Stimulated activated naive CD4-positive, alpha-beta T cell (primary cell): ENCODE data around the gene ARHGAP9.
A peak's percentile ranks its signal among the peaks of the same experiment; 100 is the strongest.

Experiments used
- DNase-seq, 6 experiments: peaks; one replicate each; lab custom pipeline; 2025; lab: John Stamatoyannopoulos, UW

Gene ARHGAP9

DNA sequence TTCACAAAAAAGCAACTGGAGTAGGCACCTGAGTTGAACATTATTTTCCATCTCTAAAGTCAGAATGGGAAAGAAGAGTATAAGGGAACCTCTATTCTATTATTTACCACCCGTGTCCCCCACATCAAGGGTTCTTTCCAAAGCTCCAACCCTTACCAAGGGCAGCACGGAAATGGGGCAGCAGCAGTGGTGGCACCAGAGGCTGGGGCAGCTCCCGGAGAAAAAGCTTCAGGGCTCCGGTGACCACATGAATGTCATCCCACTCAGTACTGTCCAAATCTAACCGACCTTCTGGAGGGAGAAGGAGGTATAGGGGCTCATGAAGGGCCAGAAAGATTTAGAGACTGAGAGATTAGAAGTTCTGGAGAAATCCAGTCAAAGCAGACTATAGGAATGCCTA is 5.8 kb downstream of the ARHGAP9 start:
- no peak for DNase-seq

DNA sequence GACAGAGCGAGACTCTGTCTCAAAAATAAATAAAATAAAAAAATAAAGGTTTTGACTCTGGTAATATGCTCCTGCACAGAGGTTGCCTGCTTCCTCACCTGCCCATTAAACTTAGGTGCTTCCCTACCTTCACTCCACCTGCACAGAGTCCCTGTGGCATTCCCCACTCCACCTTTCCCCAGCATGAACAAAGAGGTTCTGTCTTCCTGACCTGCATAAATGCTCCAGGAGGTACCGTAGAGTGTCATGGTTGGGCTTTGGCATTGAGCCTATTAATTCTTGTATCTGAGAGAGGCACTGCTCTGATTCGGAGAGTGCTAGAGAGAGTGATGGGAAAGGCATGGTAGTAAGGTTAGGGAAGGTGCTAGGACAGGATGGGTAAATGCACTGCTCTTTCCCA is 6.3 kb downstream of the ARHGAP9 start:
- no peak for DNase-seq

DNA sequence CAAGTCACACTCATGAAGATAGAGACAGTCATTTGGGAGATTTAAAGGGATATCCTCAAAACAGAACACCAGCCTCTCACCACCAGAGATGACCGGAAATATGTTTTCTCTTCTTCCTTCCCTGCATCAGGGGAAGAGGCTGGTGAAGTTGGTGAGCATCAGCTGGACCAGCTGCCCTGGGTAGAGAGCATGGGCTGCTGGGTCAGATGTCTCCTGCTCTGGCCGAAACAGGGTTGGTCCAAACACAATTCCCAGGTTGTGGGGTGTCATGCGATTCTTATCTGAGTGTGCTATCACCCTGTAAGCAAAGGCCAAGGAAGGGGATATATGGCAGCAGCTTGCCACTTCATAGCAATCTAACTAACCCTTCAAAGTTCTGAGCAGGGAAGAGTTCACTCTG is 7.3 kb downstream of the ARHGAP9 start:
- no peak for DNase-seq

DNA sequence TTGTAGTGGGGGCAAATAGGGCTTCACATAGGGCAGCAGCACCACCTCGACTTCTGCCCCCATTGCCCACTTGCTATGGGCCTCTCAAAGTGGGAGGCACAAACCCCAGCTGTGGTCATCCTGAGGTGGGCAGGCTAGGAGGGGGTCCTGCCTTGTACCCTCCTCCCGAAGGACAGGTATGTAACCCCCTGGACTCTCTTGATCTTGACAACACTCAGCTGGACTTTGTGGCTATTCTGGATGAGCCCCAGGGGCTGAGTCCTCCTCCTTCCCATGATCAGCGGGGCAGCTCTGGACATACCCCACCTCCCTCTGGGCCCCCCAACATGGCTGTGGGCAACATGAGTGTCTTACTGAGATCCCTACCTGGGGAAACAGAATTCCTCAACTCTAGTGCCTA is 8.0 kb downstream of the ARHGAP9 start:
- DNase-seq = no peak

DNA sequence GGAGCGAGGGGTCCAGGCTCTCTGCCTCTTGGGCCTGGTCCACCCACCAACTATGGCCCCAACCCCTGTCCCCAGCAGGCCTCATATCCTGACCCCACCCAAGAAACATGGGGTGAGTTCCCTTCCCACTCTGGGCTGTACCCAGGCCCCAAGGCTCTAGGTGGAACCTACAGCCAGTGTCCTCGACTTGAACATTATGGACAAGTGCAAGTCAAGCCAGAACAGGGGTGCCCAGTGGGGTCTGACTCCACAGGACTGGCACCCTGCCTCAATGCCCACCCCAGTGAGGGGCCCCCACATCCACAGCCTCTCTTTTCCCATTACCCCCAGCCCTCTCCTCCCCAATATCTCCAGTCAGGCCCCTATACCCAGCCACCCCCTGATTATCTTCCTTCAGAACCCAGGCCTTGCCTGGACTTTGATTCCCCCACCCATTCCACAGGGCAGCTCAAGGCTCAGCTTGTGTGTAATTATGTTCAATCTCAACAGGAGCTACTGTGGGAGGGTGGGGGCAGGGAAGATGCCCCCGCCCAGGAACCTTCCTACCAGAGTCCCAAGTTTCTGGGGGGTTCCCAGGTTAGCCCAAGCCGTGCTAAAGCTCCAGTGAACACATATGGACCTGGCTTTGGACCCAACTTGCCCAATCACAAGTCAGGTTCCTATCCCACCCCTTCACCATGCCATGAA is 8.6 kb downstream of the ARHGAP9 start:
- DNase-seq = no peak

DNA sequence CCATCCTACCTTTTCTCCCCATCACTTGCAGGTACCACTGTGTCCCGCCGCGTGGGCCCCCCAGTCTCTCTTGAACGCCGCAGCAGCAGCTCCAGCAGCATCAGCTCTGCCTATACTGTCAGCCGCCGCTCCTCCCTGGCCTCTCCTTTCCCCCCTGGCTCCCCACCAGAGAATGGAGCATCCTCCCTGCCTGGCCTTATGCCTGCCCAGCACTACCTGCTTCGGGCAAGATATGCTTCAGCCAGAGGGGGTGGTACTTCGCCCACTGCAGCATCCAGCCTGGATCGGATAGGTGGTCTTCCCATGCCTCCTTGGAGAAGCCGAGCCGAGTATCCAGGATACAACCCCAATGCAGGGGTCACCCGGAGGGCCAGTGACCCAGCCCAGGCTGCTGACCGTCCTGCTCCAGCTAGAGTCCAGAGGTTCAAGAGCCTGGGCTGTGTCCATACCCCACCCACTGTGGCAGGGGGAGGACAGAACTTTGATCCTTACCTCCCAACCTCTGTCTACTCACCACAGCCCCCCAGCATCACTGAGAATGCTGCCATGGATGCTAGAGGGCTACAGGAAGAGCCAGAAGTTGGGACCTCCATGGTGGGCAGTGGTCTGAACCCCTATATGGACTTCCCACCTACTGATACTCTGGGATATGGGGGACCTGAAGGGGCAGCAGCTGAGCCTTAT is 9.2 kb downstream of the ARHGAP9 start:
- DNase-seq = no peak

DNA sequence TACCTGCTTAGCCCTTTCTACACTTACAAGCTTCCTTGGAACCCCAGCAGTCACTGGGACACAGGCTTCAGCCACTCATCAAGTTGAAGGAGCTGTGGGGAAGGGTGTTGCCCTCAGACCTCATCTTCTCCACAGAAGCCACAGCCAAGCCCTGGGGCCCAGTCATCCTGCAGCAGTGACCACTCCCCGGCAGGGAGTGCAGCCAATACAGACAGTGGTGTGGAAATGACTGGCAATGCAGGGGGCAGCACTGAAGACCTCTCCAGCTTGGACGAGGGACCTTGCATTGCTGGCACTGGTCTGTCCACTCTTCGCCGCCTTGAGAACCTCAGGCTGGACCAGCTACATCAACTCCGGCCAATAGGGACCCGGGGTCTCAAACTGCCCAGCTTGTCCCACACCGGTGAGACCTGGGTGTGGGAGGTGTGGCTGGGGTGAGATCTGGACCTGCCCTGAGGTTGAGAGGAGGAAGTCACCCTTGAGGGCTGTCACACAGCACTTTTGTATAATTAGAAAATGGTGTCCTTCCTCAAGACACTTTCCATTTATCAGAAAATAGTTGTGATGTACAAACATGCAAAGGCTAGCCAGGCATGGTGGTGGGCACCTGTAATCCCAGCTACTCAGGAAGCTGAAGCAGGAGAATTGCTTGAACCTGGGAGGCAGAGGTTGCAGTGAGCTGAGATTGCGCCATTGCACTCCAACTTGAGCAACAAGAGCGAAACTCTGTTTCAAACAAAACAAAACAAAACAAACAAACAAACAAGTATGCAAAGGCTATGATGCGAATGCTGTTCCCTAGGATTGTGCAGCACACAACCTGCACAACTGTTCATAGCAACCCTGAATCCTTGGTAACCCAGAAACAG is 10.1 kb downstream of the ARHGAP9 start:
- no peak for DNase-seq

DNA sequence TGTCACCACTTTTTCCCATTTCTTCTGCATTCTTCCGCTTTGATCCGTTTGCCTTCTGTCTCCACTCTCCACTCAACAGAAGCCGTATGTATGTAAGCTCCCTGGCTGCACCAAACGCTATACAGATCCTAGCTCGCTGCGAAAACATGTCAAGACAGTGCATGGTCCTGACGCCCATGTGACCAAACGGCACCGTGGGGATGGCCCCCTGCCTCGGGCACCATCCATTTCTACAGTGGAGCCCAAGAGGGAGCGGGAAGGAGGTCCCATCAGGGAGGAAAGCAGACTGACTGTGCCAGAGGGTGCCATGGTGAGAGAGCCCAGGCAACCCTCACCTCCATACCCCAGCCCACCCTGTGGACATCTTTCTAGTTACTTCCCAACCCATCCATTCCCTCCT is 11.8 kb downstream of the ARHGAP9 start:
- DNase-seq = no peak

DNA sequence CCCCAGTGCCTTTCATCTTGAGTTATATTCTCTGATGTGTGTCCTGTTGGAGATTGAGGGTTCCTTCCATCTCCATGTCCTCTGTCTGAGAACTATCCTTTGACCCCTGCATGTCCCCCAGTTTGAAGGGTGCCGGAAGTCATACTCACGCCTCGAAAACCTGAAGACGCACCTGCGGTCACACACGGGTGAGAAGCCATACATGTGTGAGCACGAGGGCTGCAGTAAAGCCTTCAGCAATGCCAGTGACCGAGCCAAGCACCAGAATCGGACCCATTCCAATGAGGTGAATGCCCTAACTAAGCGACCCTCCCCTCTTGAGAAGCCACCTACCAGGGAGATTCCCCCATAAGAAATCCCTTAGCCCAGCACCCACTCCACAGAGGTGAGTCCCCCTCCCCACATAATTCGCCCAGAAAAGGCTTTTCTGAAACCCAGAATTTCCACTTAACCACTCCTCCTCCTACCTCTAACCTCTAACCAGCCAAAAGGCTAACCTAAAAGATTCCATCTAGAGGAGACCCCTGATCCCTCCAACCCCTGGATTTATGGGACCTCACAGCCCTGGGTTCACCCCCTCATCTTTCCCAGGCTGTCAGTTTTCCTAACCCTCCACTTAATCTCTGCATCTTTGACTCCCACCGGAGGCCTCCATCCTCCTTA is 12.3 kb downstream of the ARHGAP9 start:
- no peak for DNase-seq

DNA sequence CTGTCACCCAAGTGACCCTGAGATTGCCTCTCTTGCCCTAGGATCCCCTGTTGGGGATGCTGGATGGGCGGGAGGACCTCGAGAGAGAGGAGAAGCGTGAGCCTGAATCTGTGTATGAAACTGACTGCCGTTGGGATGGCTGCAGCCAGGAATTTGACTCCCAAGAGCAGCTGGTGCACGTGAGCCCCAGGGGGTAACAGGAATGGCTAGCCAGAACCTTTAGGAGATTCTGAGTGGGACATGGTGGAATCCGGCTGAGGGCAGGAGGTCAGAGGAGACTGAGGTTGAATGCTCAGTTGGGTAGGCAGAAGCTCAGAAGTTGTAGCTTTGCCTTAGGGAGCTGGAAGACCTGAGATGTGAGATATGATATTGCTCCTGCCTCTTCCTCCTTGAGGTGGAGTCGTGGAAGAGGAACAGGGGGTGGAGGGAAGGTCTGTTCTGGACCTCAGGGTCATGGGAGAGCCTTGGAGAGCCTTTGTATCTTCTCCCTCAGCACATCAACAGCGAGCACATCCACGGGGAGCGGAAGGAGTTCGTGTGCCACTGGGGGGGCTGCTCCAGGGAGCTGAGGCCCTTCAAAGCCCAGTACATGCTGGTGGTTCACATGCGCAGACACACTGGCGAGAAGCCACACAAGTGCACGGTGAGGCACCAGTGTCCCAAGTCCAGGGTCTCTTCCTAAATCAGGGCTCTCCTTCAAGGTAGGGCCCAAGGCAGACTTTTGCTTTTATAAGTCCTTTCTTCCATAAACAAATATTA is 13.7 kb downstream of the ARHGAP9 start:
- no peak for DNase-seq

DNA sequence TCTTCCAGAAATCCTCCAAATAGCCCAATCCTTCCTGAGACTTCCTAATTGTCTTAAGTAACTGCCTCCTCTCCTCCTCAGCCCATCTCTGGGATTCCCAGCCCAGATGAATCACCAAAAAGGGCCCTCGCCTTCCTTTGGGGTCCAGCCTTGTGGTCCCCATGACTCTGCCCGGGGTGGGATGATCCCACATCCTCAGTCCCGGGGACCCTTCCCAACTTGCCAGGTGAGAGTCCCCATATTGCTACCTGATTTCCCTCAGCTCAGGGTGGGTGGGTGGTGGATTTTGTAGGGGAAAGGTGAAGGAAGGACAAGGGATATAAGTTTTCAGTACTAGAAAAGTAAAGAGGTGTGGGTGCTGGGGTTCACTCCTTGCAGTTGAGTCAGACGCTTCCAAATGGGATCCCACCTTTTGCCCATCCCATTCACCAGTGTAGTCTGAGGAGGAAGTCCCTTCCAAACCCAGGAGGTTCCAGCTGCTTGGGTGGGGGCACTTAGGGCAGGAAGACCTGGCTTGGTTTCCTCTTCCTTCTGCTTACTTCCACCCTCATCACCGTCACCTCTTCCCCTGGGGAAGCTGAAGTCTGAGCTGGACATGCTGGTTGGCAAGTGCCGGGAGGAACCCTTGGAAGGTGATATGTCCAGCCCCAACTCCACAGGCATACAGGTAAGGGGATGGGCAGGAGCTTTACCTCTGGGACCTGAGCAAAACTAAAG is 14.5 kb downstream of the ARHGAP9 start:
- DNase-seq = no peak

DNA sequence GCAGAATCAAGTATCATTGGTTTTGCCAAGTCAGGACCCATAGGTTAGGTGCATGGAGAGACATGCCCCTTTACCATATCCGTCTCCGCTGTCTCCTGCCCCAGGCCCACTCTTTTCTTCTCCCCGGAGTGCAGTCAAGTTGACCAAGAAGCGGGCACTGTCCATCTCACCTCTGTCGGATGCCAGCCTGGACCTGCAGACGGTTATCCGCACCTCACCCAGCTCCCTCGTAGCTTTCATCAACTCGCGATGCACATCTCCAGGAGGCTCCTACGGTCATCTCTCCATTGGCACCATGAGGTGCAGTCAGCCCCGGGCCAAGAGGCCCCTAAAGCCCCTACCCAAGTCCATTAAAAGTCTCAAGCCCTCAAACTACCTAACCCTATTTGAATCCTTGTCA is 15.1 kb downstream of the ARHGAP9 start:
- DNase-seq = no peak

DNA sequence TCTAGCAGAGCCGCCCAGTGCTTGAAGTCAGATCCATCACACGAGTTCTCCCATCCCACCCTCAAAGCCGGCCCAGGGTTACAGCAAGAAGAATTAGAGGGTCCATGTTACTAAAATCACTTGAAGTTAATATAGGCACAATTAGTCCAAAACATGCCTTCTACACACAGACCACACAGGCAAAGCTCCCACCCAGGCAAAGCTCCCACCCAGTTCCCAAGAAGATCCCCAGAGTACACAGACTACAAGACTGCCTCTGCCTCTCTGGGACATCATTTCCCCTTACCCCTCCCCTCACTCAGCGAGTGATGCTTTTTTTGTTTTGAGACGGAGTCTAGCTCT is 16.8 kb downstream of the ARHGAP9 start:
- DNase-seq = no peak

DNA sequence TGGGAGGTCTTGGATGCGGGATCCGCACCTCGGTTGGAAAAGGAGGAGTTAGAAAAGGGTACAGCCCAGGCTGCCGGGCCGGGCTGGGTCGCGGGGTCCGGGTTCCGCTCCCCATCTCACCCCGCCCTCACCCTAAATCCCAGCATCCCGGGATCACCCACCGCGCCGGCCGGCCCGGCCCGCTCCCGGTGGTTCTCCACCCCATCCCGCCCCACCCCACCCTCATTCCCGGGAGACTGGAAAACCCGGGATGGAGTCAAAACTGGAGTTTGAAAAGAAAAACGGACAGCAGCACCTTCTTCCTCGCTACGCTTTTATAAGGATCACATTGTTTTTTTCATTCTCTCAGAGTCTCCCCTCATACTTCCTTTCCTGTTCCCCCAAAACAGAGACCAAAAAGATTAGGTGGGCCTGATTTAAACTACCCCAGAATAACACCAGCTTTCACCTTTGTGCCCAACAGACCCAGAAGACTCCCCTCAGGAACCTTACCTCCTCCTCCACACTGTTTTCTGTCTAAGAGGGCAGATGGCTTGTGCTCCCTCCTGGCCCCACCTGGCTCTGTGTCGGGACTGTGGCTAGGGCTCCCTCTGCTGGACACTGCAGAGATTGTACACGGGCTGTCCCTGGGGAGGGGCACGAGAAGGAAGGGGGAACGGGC is 17.3 kb downstream of the ARHGAP9 start:
- peak; percentile 76 to 91 (median 81) for DNase-seq

DNA sequence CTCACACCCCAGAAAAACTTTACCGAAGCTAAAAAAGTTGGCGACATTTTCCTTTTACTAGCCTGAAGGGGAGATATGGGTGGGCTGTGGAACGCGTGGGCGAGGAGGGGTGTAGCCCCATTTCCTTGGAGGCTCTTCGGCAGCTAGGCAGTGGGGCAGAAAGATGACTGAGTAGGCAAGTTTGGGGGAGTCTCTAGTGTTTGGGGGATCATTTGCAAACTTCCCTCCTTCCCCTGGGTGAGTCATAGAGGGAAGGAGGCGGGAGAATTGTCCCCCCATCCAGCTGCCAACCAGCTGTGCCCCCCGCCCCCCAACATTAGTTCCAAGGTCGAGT is 17.8 kb downstream of the ARHGAP9 start:
- peak in 3 of 6 experiments; percentile 4 to 34 (median 25) for DNase-seq

DNA sequence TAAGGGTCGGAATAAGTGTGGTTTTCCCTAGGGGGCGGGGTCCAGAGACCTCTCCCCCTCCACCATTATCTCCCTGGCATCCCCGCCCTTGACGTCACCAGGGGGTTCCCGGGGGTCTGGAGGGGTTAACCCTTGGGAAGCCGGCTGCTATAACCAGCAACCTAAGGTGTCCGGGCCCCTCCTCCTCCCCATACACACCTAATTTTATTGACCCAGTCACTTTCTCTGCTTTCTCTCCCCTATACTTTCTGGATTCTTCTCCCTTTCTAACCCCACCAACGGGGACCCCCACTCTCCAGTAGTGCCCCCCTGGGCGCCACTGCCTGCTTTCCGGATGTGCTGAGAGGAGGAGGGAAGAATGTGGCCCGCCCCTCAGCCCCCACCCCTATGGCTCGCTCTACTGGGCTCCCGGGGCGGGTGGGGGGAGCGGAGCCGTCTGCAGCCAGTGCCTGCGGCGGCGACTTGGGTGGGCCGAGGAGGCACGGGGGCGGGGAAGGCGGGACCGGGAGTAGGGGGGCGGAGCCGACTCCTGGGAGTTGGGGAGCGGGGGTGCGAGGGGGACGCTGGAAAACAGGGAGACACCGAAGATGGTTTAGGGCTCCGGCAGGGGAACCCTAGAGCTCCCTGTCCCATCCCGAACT is 18.3 kb downstream of the ARHGAP9 start:
- peak in 4 of 6 experiments; percentile 8 to 41 (median 24) for DNase-seq

DNA sequence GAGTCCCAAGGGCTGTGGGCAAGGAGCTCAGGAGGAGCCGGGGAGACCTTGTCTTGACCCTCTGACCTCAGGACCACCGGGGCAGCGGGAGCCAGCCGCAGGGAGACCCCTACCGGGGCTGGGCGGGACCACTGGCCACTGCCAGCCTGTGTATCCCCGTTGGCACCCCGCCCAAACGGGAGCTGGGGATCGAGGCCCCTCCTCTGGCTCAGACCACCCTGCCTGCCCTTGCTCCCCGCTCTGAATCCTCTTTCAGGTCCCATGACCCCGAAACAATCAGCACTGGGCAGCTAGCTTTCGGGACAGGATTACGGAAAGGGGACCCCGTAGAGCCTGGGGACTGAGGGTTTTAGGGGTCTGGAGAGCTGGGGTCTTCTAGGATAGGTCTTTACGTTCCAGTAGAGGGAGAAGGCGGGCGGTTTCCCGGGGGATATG is 18.8 kb downstream of the ARHGAP9 start:
- no peak for DNase-seq

DNA sequence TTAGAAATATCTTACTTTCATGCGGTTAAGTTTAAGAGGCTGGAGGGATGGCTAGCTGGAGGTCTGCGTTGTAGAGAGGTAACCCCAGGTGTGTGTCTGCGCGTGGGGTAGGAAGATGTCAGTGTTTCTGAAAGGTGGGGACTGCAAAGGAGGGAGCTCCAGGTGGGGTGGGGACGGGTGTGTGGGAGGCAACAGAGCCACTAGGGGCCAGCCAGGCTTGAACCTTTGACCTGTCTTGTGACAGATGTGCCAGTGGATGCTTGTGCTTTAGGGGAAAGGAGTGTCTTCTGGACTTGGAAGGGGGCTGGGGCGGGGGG is 19.2 kb downstream of the ARHGAP9 start:
- DNase-seq = peak in 3 of 6 experiments; percentile 8 to 24 (median 24)

DNA sequence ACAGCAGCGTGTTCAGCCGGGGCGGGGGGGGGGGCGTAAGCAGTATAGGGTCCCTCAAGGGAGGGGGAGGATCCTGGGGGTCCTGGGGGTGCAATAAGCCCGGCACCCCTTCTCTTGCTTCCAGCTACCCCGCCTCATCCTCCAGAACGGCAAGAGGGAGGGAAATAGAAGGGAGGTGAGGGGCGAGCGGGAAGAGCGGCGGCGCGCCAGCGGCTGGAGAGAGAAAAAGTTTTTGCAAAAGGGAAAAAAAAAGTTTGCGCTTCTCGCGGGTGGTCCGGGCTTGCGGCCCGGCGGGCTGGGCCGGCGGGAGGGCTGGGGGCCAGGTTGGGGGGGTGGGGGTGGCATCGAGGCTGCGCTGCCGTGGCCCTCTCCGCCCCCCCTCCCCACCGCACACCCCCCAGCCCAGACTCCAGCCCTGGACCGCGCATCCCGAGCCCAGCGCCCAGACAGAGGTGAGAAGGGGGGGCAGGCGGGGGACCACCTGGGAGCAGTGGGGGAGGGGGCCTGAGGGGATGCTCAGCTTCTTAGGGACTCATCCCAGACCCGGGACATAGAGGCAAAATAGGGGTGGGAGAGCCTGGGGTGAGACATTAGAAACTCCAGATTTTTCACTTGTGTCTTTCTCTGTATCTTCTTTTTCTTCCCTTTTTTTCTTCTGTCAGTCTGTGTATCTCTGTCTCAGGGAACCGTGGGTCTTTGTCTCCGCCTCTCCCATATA is 19.8 kb downstream of the ARHGAP9 start, which contains the start of gene GLI1:
Gene GLI1 (plus strand): TSS at position 36 of the 718 bp plus-strand sequence. CDS start 3,907 bp downstream, outside the sequence.
- no peak for DNase-seq
